CD4-positive, alpha-beta T cell treated with Interleukin-12 subunit alpha and Interleukin-12 subunit beta, for 1 hour (primary cell): ENCODE data around the gene SORT1.
"Not testable (repeated sequence)": the region's sequence is repeated elsewhere in the genome, so short reads cannot be mapped to it uniquely, and the experiment has no call there.

ENCODE experiments used
- DNase-seq: peaks from one replicate; pipeline ENCODE4 v3.0.0-alpha.2; 2020

SORT1 gene

DNA sequence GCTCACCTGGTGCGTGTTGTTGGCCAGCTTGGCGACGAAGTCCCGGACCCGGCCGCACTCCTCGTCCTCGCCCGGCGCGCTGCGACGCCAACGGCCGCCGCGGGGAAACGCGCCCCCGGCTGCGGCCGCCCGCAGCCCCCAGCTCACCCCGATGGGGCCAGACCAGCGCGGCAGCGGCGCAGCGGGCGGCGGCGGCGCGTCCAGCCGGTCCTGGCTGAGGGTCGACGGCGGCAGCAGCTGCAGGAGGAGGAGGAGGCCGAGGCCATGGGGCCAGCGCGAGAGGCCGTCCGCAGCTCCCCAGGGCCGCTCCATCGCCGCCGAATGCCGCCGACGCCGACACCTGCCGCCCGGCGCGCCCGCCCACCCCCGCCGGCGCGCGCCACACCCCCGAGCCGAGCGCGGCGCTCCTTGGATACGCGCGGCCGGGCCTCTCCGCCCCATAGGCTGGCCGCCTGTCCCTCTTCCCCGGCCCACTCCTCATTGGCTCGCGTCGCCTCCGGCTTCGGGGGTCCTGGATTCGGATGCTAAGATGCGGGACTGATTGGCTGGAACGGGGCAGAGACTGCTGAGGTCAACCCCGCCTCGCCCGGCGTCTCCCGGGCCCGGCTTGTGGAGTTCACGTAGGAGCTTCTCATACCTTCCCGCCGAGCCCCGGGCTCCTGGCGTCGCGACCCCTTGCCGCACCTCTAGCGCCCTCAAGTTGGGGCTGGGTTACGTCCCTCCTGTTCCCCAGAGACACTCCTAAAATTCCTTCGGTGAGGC, at the start of gene SORT1:
Gene SORT1 (minus strand): TSS at position 338 of the 762 bp plus-strand sequence. CDS start 26 bp downstream, at position 312.
- DNase-seq, result peak; percentile 59

DNA sequence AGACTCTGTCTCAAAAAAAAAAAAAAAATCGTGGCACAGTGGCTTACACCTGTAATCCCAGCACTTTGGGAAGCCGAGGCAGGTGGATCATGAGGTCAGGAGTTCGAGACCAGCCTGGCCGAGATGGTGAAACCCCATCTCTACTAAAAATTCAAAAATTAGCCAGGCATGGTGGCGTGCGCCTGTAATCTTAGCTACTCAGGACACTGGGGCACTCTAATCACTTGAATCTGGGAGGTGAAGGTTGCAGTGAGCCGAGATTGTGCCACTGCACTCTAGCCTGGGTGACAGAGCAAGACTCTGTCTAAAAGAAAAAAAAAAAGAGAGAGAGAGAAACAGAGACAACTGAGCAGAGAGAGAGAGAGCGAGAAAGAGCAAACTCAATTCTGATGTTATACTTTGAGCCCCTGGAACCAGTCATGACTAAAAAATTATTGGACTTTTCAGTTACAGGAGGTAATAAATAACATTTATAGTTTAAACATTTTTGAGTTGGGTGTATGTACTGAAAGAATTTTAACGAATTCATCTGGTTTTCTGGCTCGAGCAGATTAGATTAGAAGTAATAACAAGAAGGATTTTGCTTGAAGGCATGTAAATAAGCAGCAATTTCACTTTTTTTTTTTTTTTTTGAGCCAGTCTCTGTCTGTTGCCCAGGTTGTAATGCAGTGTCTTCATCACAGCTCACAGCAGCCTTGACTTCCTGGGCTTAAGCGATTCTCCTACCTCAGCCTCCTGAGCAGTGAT, 48.4 kb upstream of the SORT1 start:
- not testable (repeated sequence) for DNase-seq

DNA sequence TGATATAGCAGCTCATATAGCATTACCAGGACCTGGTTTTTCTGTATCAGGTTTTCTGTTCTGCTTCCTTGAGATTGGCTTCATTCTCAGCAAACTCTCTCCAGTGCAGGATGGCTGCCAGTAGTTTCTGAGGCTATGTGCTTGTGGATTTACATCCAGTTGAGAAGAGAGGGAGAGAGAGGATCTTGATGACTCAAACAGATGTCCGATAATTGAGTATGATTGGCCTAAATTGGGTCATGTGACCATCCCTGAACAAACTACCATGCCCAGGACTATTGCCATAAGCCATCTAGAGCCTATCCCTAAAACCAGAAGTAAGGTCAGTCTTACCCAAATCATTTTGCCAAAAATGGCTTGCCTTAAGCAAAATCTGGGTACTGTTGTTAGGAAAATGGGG, 46.6 kb upstream of the SORT1 start:
- no peak for DNase-seq

DNA sequence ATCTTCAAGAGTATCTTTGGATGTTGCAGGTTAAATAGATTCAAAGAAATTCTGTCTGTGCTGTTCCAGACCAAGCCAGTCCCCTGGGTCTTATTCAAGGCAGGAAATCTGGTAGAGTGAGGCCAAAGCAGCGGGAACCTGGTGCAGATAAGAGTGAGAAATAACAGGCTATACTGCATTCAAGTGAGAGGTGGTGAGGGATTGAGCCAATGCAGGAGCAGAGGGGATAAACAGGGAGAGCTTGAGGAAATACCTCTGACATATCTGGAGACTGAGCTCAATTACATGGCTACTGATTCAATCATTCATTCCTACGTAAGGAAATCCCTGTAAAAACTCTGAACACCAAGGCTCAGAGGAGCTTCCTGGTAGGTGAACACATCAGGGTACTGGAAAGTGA, 45.8 kb upstream of the SORT1 start:
- DNase-seq, result no peak

DNA sequence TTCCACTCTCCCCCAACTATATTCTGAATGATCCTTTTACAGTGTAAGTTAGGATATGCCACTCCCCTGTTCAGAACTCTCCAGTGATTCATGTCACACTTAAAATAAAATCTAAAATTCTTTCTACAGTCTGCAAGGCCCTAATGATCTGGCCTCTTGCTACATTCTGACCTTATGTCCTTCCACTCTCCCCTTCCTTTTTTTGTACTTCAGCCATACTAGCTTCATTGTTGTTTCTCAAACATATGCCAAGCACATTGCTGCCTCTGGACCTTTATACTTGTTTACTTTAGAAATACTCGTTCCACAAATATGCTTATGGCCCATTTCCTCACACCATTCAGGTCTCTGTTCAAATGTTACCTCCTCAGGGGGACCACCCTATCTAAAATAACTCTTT, 43.4 kb upstream of the SORT1 start:
- DNase-seq, result no peak

DNA sequence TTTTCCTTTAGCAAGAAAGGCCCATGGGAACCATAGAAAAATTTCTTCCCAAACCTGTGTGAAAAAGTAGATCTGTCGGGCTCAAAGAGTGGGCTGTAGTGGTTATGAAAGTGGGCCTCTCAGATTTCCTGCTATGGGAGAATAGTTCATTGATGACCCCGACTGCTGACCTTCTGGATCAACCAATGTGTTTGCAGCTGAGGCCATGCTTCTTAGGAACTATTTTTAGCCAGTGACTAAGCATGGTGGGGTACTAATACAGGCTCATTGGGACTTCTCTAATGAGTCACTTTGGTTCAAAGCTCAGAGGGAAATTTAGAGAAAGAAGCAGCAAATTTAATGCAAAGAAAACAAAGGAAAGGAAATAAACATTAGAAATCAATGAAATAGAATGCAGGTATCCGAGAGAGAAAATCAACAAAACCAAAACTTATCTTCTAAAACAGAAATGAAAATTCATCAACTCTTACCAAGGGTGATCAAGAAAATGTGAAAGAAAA, 41.1 kb upstream of the SORT1 start:
- DNase-seq, result no peak

DNA sequence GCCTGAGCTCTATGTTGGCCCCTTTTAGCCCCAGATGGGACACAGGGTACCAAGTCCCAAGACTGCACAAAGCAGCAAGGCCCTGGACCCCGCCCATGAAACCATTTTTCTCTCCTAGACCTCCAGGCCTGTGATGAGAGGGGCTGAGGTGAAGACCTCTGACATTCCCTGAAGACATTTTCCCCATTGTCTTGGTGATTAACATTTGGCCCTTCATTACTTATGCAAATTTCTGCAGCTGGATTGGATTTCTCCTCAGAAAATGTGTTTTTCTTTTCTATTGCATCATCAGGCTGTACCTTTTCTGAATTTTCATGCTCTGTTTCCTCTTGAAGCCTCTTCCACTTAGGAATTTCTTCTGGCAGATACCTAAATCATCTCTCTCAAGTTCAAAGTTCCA, 36.8 kb upstream of the SORT1 start:
- no peak for DNase-seq

DNA sequence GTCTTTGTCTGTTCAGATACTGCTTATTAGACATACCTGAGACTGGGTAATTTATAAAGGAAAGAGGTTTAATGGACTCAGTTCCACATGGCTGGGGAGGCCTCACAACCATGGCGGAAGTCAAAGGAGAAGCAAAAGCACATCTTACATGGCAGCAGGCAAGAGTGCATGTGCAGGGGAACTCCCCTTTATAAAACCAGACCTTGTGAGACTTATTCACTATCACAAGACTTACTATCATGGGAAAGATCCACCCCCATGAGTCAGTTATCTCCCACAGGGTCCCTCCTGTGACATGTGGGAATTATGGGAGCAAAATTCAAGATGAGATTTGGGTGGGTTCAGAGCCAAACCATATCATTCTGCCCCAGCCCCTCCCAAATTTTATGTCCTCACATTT, 35.6 kb upstream of the SORT1 start:
- DNase-seq, result no peak

DNA sequence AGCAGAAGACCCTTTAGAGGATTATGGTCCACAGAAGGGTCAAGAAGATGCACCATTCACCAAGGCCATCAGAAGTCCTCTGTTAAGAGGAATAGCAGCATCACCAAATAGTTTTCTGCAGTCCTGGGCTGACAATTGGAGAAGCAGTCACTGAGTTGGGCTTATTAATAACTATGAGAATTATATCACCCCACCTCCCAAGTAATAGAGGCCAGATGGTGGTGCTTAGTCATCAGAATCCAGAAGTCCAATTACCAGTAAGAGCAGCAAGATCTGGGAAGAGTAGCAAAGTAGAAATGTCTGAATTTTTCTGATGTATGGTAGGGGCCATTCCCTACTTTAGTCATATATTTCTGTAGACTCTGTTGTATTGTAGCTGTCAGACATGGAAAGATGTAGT, 34.6 kb upstream of the SORT1 start:
- no peak for DNase-seq

DNA sequence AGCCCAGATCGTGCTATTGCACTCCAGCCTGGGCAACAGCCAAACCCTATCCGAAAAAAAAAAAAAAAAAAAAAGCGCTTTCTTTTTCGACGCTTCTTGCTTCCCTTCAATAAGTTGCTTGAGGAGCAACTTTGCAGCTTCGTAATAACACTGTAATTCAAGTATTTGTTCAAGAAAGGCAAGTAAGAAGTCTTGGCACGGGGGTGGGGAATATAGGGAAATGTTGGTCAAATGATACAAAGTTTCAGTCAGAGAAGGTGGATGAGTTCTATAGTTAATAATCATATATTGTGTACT, 29.4 kb upstream of the SORT1 start:
- DNase-seq, result no peak

DNA sequence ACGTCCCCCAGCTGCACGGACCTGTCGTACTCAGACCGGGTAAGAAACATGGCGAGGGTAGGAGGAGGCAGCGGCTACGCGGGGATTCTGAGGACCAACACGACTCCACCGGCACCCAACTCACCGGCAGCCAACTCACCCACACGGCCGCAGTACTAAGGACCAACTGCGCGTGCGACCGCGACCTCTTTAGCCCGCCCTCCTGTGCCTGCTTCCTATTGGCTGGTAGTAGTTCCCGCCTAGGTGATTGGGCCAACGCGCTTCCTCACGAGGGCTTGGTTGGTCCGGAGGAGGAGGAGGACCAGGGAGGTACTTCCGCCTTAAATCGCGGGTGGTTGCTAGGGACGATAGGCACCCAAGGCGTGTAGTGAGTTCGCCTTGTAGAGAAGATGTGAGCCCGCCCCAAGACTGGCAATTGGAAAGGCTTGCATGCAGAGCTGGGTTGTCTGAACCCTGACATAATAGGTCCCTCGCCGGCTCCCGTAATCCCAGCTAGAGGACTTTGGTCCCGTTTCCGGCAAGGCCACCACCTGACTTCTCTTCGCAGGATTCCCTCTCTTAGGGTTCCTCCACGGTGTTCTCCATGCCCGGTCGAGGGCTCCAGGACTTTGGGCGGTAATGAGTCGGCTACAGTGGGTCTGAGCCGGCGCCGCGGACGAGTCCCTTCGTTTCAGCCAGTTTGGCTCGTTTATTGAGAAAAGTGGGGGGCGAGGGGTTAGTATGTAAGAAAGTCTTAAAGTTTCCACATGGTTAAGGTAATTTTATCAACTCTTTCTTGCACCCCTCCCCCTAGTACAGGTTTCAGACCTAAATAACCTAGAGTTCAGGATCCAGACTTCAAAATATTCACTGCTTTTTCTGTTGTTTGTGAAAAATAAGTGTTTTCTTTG, 28.8 kb upstream of the SORT1 start, which contains the start of gene PSMA5:
Gene PSMA5 (minus strand): TSS at position 168 of the 890 bp plus-strand sequence. CDS start 118 bp downstream, at position 50.
- DNase-seq, result peak; percentile 97

DNA sequence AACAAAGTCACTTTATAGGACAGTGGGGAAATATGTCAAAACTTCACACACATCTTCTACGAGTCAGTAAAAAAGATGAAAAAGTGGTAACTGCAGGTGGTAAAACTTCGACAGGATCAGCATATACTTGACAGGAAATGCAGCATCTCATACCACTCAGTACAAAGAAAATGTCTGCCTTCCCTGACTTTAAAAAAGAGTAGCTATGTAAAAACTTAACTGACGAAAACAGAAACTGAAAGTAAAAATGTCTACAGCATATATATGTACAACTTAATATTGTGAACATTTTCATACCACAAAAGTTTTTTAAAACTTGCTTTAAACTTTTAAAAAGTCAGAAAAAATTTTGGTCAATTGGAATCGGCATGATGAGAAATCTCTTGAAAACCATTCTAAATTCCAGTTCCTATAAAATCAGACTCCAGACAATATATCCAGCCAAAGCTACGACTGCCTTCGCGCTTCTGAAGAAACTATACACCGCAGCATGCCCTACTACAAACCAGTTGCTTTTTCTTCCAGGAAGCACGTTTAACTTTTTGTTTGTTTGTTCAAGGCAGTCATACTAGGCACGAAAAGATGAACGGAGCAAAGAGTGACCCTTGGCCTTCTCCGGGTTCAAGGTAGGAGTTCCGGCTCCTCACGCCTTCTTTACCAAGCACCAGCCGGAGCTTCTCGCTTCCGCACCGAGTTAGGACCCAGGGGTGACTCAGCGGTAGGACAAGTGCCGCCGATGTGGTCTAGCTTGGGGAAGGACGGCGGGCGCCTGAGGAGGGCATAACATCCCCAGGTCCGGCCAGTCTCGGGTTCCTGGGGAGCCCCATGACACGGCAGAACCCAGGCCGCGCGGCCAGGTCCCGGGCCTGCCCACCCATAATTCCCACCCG, 27.9 kb upstream of the SORT1 start:
- peak; percentile 69 for DNase-seq

DNA sequence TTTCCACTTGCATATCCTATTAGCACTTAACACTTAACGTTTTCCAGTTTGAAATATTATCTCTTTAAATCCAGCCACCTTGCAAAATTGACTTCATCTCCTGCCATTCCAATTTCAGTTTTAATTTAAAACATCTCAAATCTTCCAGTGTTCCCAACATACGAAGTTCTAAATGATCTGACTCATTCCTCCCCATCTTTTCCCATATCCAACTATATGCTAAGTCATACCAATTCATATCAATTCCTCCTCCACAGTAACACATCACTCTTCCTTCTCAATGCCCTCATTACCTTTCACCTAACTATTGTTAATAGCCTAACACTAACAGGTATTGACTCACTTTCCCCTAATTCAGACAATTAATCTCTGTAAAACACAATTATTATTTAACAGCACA, 25.8 kb upstream of the SORT1 start:
- no peak for DNase-seq

DNA sequence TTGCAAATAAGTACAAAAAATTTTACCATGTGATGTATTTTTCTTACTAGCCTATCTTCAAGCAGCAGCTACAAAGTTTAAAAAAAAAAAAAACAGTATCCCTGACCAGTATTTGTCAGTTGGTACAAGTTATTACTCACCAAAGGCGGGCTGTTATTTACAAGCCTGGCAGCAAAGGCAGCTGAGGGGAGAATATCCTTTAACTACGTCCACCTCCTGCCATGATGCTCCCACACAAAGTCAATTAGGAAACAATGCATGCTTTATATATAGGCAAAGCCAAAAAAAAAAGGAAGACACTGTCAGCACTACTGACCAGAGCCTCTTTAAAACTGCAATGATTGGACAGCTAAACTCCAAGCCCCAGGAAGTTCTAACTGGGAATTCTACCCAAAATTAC, 14.8 kb upstream of the SORT1 start:
- DNase-seq, result no peak

DNA sequence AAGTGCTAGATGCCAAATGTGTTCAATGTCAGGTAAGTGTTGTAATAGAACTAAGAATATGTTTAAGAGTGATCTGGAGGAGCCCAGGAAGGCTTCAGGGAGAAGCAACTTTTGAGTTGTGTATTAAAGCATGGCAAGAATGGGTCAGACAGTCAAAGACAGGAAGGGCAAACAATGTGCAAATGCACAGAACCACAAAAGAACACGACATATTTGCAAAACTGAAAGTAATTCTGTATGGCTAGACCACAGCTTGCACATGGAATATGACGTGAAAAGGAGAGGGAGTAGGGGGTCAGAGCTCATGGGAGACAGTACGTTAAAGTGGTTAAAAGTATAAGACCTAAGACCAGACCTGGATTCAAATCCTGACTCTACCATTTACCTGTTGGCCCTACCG, 7.1 kb upstream of the SORT1 start:
- DNase-seq, result peak; percentile 12

DNA sequence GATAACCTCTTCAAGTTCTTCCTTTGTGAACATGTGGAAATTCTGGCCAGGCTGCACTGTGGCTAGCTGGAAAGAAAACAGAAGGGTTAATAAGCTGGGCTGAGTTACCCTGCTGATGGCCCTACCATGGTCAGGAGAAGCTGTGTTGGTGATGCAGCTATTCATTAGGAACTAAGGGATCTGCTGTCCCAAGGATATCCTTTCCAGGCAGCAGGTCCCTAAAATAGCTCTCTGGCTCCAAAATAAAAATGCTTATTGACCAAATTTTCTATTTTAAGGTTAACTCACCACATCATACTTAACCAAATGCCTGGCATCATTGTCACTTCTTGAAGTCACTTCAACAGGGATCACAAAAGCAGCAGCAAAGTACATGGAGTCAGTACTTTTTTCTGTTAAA, 4.3 kb upstream of the SORT1 start:
- no peak for DNase-seq

DNA sequence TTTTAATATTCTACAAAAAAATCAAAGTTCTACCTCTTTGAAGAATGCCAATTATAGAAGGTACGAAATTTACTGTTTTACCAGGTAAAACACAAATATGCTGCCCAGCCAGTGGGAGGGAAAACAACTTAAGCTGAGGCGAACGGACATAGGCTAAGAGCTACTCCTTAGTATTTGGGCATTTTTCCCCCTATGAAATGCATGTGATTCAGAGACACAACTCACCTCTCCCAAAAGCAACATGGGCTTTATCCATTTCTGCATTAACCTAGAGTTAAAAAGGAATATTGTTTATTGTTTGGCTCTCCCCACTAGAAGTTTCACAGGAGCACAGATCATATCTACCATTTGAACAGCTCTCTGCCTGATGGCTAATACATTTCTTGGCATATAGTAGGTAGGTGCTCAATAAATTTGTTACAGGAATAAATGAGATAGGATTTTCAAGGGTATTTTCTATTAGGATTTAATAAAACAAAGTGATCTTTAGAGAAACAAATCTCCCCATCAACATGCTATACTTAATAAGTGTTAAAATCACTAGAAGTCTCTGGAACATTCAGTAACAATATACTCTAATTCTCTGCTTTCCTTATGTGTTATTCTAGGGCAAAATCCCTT, 2.4 kb upstream of the SORT1 start:
- DNase-seq, result no peak

DNA sequence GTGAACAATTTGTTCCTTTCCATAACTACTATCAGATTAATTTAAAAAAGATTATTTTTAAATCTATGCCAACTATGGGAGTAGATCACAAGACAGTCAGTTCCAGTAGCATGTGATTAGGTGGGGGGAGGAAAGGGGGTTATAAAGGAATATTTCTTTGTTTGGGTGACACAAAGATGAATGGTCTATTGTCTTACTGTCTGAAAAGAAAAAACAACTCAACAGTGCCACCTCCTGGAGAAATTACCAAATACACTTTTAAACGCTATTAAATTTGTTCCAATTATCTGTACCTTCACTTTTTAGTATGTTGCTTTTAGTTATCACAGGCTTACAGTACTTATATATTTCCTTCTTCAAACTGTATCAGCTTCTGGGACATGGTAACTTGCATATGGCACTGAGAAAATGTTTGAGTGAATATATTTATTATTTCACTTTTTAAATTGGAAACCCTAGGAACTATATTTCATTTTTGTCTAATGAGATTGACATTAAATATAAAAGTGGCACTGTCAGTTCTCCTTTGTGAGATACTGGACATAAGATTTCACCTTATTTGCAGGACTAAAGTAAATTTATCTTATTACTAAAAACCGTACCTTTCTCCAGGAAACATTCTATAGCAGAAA, 1.7 kb upstream of the SORT1 start:
- DNase-seq, result peak; percentile 76

DNA sequence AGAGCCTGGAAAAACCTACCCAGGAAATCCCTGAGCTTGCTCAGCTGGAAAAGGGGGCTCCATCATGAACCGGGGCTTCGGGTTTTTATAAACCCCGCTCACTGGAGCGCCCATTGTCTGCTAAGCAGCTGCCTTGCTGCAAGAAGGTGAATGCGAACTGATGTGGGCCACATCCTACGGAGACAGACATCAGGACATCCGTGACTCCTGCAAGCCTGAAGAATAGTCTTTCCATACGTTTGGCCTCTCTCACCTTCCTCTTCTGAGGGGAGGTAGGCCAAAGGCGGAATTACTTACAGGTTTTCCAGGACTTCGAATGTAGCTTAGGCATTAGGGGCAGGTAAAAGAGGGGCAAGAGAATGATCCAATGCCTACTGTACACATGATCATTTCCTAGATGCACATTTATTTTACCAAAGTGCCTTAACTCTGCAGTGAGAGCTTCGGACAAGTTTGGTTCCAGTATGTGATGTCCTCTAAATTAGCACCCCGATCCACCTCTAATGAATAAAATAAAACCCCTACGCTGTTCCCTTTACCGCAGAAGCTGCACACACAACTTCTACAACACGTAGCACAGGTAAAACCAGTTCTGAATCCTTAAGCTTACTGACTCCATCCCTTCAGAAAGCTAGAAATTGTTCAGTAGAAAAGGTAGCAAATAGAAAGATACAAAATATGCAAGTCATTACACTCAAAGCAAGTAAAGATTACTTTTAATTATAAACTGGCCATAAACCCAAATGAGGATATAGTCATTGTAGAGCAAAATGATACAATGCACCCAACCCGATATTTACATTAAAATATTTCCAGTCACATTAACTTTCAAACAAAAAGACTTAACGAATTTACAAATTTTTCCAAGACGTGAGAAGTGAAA, 866 bp upstream of the SORT1 start:
- DNase-seq, result no peak

DNA sequence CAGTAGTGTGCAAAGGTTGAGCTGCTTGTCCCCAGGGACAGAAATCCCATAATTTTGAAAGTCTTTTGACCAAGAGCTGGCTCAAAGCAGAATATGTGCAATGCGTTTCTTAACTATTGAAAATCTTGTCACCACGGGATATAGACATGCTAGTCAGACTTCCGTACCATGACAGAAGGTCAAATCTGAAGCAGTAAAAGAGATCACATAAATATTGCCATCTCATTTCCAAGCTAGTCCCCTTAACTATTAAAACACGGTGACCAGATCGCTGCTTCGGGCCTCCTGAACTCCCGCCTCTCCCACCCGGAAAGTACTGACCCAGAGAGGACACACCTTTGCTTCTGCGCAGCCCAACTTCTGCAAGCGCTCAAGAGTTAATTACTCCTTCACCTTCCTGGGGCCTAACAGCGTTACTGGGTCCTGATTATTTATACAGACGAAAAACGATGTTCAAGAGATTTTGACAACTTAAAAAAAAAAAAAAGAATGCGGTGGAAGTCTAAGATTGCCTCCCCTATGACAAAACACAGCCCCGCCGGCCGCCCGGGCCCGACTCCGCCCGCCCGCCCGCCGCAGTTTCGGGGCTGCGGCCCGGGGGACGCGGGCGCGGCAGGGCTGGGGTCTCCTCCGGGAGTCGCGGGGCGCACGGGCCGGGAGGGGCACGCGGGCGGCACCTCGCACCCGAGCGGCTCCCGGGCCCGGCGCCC, 692 bp downstream of the SORT1 start:
- DNase-seq, result no peak
